ENCODE measurements around the gene CMTM5. TPM values are rescaled to one million over a fixed set of nuclear protein-coding genes. Genes with fewer than 3 reads are reported as not detected.

CMTM5 gene
- total RNA-seq, 1 donor from 2014 or later = not detected

- no peak for TF ChIP-seq CTCF (IDR thresholded peaks at IDR 0.05; ENCODE audit: insufficient read depth, low read length, poor library complexity, severe bottlenecking)
- Histone ChIP-seq H3K36me3 (ENCODE audit: control insufficient read depth, insufficient read depth, low read length) (no peaks in the 10 kb centered on the region), H3K4me3 (ENCODE audit: low read depth, low read length) (no peak overlapping the region), H3K27me3 (ENCODE audit: control insufficient read depth, insufficient read depth, low read length) (peaks cover 19% of the 10 kb centered on the region)
- DNase-seq (ENCODE audit: low read depth) = no peak
Observed at GRCh38 chr14:23381871-23382270, 5.0 kb downstream of the CMTM5 start.

- no peak for DNase-seq (ENCODE audit: low read depth)
- Histone ChIP-seq H3K27me3 (ENCODE audit: control insufficient read depth, insufficient read depth, low read length) (peaks cover 16% of the 10 kb centered on the region), H3K4me3 (ENCODE audit: low read depth, low read length) (no peak overlapping the region), H3K36me3 (ENCODE audit: control insufficient read depth, insufficient read depth, low read length) (no peaks in the 10 kb centered on the region)
- no peak for TF ChIP-seq CTCF (IDR thresholded peaks at IDR 0.05; ENCODE audit: insufficient read depth, low read length, poor library complexity, severe bottlenecking)
Observed at GRCh38 chr14:23382276-23382675, 5.4 kb downstream of the CMTM5 start.

- no peak for DNase-seq (ENCODE audit: low read depth)
- Histone ChIP-seq H3K36me3 (ENCODE audit: control insufficient read depth, insufficient read depth, low read length) (no peaks in the 10 kb centered on the region), H3K4me3 (ENCODE audit: low read depth, low read length) (no peak overlapping the region), H3K27me3 (ENCODE audit: control insufficient read depth, insufficient read depth, low read length) (peaks cover 19% of the 10 kb centered on the region)
- TF ChIP-seq CTCF (IDR thresholded peaks at IDR 0.05; ENCODE audit: insufficient read depth, low read length, poor library complexity, severe bottlenecking) = no peak
Observed at GRCh38 chr14:23382731-23383440, 6.0 kb downstream of the CMTM5 start.

- H3K36me3 ChIP-seq (ENCODE audit: control insufficient read depth, insufficient read depth, low read length) = no peaks in the 10 kb centered on the region
- H3K27me3 ChIP-seq (ENCODE audit: control insufficient read depth, insufficient read depth, low read length) = peaks cover 17% of the 10 kb centered on the region
- no peak for TF ChIP-seq CTCF (IDR thresholded peaks at IDR 0.05; ENCODE audit: insufficient read depth, low read length, poor library complexity, severe bottlenecking)
Observed at GRCh38 chr14:23384364-23385080, 7.7 kb downstream of the CMTM5 start.

GRCh38 chr14:23385244-23385641 is 8.4 kb downstream of the CMTM5 start:
- DNase-seq (ENCODE audit: low read depth) = no peak
- Histone ChIP-seq H3K4me3 (ENCODE audit: low read depth, low read length) (no peak overlapping the region), H3K36me3 (ENCODE audit: control insufficient read depth, insufficient read depth, low read length) (no peaks in the 10 kb centered on the region), H3K27me3 (ENCODE audit: control insufficient read depth, insufficient read depth, low read length) (peaks cover 17% of the 10 kb centered on the region)
- TF ChIP-seq CTCF (IDR thresholded peaks at IDR 0.05; ENCODE audit: insufficient read depth, low read length, poor library complexity, severe bottlenecking) = no peak

More at GRCh38 chr14:23384364-23385080, 7.7 kb downstream of the CMTM5 start:
- H3K4me3 ChIP-seq (ENCODE audit: low read depth, low read length) = no peak overlapping the region
- no peak for DNase-seq (ENCODE audit: low read depth)
